B cell (primary cell): ENCODE measurements around the gene LRCH1.

Experiments
- CTCF ChIP-seq: fragments of 200-600 bp; IDR thresholded peaks from one replicate; pipeline ENCODE4 v1.8.0; 2022; ENCODE audit warnings: antibody characterized with exemption, mild to moderate bottlenecking
- EZH2 ChIP-seq: IDR thresholded peaks from 2 replicates; pipeline ENCODE4 v1.6.1; 2012; ENCODE audit warnings: borderline replicate concordance, low read depth, mild to moderate bottlenecking, moderate library complexity, low read length; ENCODE audit not compliant: insufficient read depth, poor library complexity, severe bottlenecking

- TF ChIP-seq CTCF (no peak), EZH2 (no peak)
Measured at GRCh38 chr13:46783504-46783903, 230.5 kb downstream of the LRCH1 start.
